Smooth muscle cell (in vitro differentiated cells): ENCODE data around the gene GALNT18. TPM values are rescaled to one million over a fixed set of nuclear protein-coding genes. Genes with fewer than 3 reads are reported as not detected.
A peak's percentile ranks its signal among the peaks of the same experiment; 100 is the strongest.

Experiments used
- DNase-seq: peaks from one replicate; lab custom pipeline; 2025; ENCODE audit not compliant: unreplicated experiment; lab: John Stamatoyannopoulos, UW
- H2AFZ ChIP-seq: fragments of 200-600 bp; sonication (generic); 2 replicates; pipeline ENCODE4 v1.6.0; 2016; ENCODE audit warnings: antibody characterized with exemption, low read depth, mild to moderate bottlenecking
- H3F3A ChIP-seq: fragments of 200-600 bp; sonication (generic); 2 replicates; pipeline ENCODE4 v1.6.0; 2017; ENCODE audit warnings: antibody characterized with exemption, low read depth
- H3K27ac ChIP-seq: fragments of 200-600 bp; sonication (generic); 2 replicates; pipeline ENCODE4 v1.5.1; 2016; ENCODE audit warnings: low read depth, mild to moderate bottlenecking
- H3K27me3 ChIP-seq: fragments of 200-600 bp; sonication (generic); 2 replicates; pipeline ENCODE4 v1.6.1; 2016; ENCODE audit warnings: low read depth, mild to moderate bottlenecking
- H3K36me3 ChIP-seq: fragments of 200-600 bp; sonication (generic); 2 replicates; pipeline ENCODE4 v1.5.1; 2016; ENCODE audit warnings: low read depth
- H3K4me1 ChIP-seq: fragments of 200-600 bp; sonication (generic); 2 replicates; pipeline ENCODE4 v1.5.1; 2016; ENCODE audit warnings: low read depth
- H3K4me2 ChIP-seq: fragments of 200-600 bp; sonication (generic); 2 replicates; pipeline ENCODE4 v1.6.0; 2016; ENCODE audit warnings: mild to moderate bottlenecking
- H3K4me3 ChIP-seq: fragments of 200-600 bp; sonication (generic); 2 replicates; pipeline ENCODE4 v1.5.1; 2016; ENCODE audit warnings: mild to moderate bottlenecking
- H3K79me2 ChIP-seq: fragments of 200-600 bp; sonication (generic); 2 replicates; pipeline ENCODE4 v1.6.0; 2016; ENCODE audit warnings: low read depth, mild to moderate bottlenecking
- H3K9ac ChIP-seq: fragments of 200-600 bp; sonication (generic); 2 replicates; pipeline ENCODE4 v1.6.0; 2016; ENCODE audit warnings: low read depth
- H3K9me3 ChIP-seq: fragments of 200-600 bp; sonication (generic); replicated peaks from 2 replicates; pipeline ENCODE4 v1.5.1; 2016; ENCODE audit warnings: low read depth
- H4K20me1 ChIP-seq: fragments of 200-600 bp; sonication (generic); 2 replicates; pipeline ENCODE4 v1.6.0; 2016; ENCODE audit warnings: low read depth
- CTCF ChIP-seq: fragments of 200-600 bp; sonication (generic); IDR thresholded peaks from 2 replicates; pipeline ENCODE4 v1.5.1; 2017; ENCODE audit warnings: borderline replicate concordance, mild to moderate bottlenecking, antibody characterized with exemption; ENCODE audit not compliant: insufficient read depth, poor library complexity, severe bottlenecking
- WGBS: methylation state at CpG from one replicate; pipeline ENCODE4 v1.1.7; 2016; ENCODE audit warnings: low lambda C conversion rate; 5-methylcytosine and 5-hydroxymethylcytosine counted together
- polyA plus RNA-seq: library from polyadenylated mRNA; unstranded; fragments of >200 nt; fragmentation: Nextera tagmentation; extraction: Ambion mirVana; gene quantifications from 2 replicates; pipeline ENCODE4 v1.2.1, GENCODE V29; 2016
- total RNA-seq: library from RNA; depleted of rRNA; stranded (reverse); fragments of >200 nt; gene quantifications from 2 replicates; pipeline ENCODE4 v1.2.3, GENCODE V29; 2014

The GALNT18 gene
- total and polyA plus RNA-seq, 2 experiments from 2014 or later = 11.5 to 16.3 TPM

- H3K4me3 ChIP-seq = no peak overlapping the region
- peak overlapping the region; percentile 39 for H3K4me2 ChIP-seq
- H3K79me2 ChIP-seq = no peaks in the 10 kb centered on the region
- DNase-seq = no peak
- no peaks in the 10 kb centered on the region for H3F3A ChIP-seq
- no peaks in the 10 kb centered on the region for H3K9me3 ChIP-seq
- H3K27ac ChIP-seq = no peak overlapping the region
- no peaks in the 10 kb centered on the region for H3K36me3 ChIP-seq
- H3K9ac ChIP-seq = no peak overlapping the region
- peaks cover 5% of the 10 kb centered on the region for H3K4me1 ChIP-seq
- no peaks in the 10 kb centered on the region for H3K27me3 ChIP-seq
- TF ChIP-seq CTCF = no peak
- H2AFZ ChIP-seq = peak overlapping the region; percentile 59
- H4K20me1 ChIP-seq = no peaks in the 10 kb centered on the region
- WGBS = 61% methylated on average over 9 of the region's 11 CpGs
Observed at GRCh38 chr11:11279956-11280689, 341.7 kb downstream of the GALNT18 start.

GRCh38 chr11:11272254-11272653 is 349.6 kb downstream of the GALNT18 start:
- TF ChIP-seq CTCF = no peak
- no peaks in the 10 kb centered on the region for H3K36me3 ChIP-seq
- H3K4me3 ChIP-seq = no peak overlapping the region
- H3F3A ChIP-seq = no peaks in the 10 kb centered on the region
- no peak overlapping the region for H3K4me2 ChIP-seq
- H4K20me1 ChIP-seq = no peaks in the 10 kb centered on the region
- no peaks in the 10 kb centered on the region for H3K9me3 ChIP-seq
- H3K27ac ChIP-seq = no peak overlapping the region
- 95% methylated on average over 1 of the region's 1 CpG for WGBS
- H3K79me2 ChIP-seq = no peaks in the 10 kb centered on the region
- DNase-seq = no peak
- no peak overlapping the region for H3K9ac ChIP-seq
- H3K4me1 ChIP-seq = no peaks in the 10 kb centered on the region
- no peaks in the 10 kb centered on the region for H3K27me3 ChIP-seq
- no peak overlapping the region for H2AFZ ChIP-seq

GRCh38 chr11:11270236-11270775 is 351.5 kb downstream of the GALNT18 start:
- no peaks in the 10 kb centered on the region for H3K36me3 ChIP-seq
- no peak overlapping the region for H3K27ac ChIP-seq
- no peaks in the 10 kb centered on the region for H3K27me3 ChIP-seq
- H4K20me1 ChIP-seq = no peaks in the 10 kb centered on the region
- no peaks in the 10 kb centered on the region for H3K79me2 ChIP-seq
- H2AFZ ChIP-seq = no peak overlapping the region
- H3K9me3 ChIP-seq = no peaks in the 10 kb centered on the region
- H3K4me2 ChIP-seq = no peak overlapping the region
- WGBS = 97% methylated on average over 6 of the region's 6 CpGs
- no peak overlapping the region for H3K4me3 ChIP-seq
- no peak for TF ChIP-seq CTCF
- no peaks in the 10 kb centered on the region for H3K4me1 ChIP-seq
- no peaks in the 10 kb centered on the region for H3F3A ChIP-seq
- no peak overlapping the region for H3K9ac ChIP-seq
- no peak for DNase-seq

GRCh38 chr11:11268706-11269105 is 353.1 kb downstream of the GALNT18 start:
- Histone ChIP-seq H4K20me1 (no peaks in the 10 kb centered on the region), H3K36me3 (no peaks in the 10 kb centered on the region), H3K4me1 (no peaks in the 10 kb centered on the region), H3K79me2 (no peaks in the 10 kb centered on the region), H3K9me3 (no peaks in the 10 kb centered on the region), H2AFZ (no peak overlapping the region), H3K4me2 (no peak overlapping the region), H3K9ac (no peak overlapping the region), H3K27me3 (no peaks in the 10 kb centered on the region), H3K4me3 (no peak overlapping the region), H3F3A (no peaks in the 10 kb centered on the region), H3K27ac (no peak overlapping the region)
- DNase-seq = no peak
- WGBS = 93% methylated on average over 5 of the region's 5 CpGs
- TF ChIP-seq CTCF = no peak
